Stimulated activated CD8-positive, alpha-beta memory T cell treated with anti-CD3 and anti-CD28 coated beads, Interleukin-4, amount 100 ng/mL, for 4 hours (primary cell): Measurements from ENCODE around the gene SCP2D1.

Source experiments
- DNase-seq, 2 donors: peaks; one replicate each; pipeline ENCODE4 v3.0.0-alpha.2; 2020; ENCODE audit warnings: low read depth in 2 of 2, low spot score in 1 of 2

Gene SCP2D1

GRCh38 chr20:18811904-18812303 is 1.7 kb upstream of the SCP2D1 start:
- DNase-seq, result no peak

DNA sequence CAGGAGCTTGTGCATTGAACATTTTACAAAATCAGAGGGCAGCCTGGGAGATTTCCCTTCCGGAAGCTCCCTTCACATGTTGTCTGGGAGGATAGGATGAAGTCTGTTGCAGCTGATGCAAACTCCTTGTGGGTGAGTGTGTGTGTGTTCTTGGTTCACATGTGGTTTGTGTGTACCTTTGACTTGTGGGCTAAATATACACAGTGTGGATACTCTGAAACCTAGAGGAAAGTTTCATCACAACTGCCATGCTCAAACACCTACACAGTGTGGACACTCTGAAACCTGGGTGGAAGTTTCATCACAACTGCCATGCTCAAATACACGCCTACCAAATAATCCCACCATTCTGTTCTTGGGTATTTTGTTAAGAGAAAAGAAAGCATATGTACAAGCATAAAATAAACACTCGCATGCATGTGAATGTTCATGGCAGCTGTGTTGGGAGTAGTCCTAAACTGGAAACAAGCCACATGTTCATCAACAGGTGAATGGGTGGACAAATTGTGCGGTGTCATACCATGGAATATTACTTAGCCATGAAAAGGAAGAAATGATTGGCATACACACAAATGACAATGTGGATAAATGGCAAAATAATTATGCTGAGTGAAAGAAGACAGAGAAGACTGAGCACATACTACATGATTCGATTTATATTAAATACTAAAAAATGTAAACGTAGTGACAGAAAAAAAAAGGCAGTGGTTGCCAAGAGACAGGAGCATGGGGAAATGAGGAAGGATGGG is 1.8 kb downstream of the SCP2D1 start:
- no peak for DNase-seq

- no peak for DNase-seq
Measured at GRCh38 chr20:18822832-18823231, 9.2 kb downstream of the SCP2D1 start.

DNA sequence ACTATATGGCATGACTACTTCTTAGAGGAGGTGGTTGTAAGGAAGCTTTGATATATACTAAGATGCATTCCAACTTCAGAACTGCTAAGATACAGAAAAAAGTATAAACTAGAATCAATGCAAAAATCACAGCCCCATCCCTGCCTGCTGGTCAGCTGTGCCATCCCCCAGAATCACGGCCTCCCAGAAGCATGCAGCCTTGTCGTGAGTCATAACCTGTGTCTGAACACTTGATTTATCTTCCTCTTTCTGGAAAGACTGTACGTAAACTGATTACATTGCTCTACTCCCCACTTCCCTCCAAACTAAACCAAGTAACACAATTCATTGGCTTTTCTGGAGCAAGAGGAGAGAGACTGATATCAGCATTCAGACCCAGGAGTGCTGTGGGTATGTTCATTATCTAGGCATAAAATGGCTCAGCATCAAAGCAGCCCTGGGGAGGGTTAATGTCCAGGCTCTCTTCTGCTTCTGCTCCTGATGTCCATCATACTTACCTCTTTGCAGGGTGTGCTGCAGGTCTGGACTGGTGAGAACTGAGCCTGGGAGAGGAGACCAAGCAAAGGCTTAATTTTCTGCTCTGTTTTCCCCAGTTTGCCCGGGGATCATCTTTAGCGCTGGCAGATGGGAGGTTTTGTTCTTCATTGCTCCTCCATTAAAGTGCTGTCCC is 18.4 kb downstream of the SCP2D1 start:
- no peak for DNase-seq

DNA sequence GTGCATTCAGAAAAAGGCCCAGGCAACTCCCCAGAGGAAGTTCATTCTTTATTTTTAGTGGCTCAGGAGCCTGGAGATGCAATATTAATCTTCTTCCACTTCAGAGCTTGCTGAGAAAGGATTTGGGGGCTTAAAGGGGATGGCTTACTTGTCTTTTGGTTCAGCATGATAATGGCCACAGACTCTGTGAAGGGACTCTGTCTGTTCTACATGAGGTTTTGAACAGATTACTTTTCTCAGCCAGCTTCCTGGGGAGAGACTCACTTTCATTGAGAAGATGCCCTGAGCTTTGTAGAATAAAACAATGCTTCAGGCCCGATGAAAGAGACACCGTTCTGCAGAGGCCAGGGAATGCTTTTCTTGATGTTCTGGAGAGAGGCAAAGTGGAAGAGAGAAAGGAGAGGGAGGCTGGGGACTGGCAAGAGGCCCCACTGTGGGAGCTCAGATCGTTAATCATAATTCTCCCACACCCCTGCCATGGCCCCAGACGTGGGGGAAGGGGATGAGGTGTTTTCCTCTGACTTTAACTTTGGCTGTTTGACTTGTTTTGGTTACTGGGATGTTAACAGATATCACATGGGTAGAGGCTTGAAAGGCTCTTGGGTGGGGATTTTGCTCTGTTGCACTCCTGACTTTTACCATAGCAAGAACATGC is 19.1 kb downstream of the SCP2D1 start:
- DNase-seq, result no peak

DNA sequence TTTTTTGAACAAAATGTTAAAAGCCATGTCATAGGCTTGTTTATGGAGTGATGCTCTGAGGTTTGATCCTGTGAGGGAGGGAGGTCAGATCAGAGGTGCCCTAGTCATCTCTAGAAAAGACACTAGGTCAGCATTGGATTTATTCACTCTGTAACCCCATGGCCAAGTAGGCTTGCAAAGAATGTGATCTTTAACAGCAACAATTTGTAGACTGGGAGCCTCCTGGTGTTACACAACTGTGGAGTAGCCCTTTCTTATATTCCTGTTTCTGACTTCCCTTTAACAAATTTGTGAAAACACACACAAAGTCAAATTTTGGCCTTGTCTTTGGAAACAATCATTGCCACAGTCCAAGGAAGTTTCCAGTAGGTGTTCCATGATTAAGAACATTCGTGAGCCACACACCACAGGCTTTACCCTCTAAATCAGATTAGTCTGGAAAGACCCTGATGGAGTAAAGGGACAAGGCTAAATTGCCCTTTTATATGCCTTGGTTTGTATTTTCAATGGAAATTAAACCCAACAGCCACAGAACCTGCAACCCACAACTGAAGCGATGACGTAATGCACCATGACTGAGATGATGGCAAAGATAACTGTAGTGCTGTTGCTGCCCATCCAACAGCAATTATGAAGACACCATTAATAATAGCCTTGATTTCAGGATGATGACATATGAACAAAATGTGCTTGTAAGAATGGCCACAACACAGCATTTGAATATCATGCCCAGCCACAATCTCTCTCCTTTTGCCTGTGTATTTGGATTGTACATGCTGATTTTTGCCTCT is 22.1 kb downstream of the SCP2D1 start:
- DNase-seq, result no peak

- DNase-seq, result no peak
Measured at GRCh38 chr20:18837718-18838117, 24.1 kb downstream of the SCP2D1 start.

GRCh38 chr20:18839507-18840247 is 26.1 kb downstream of the SCP2D1 start:
- no peak for DNase-seq

DNA sequence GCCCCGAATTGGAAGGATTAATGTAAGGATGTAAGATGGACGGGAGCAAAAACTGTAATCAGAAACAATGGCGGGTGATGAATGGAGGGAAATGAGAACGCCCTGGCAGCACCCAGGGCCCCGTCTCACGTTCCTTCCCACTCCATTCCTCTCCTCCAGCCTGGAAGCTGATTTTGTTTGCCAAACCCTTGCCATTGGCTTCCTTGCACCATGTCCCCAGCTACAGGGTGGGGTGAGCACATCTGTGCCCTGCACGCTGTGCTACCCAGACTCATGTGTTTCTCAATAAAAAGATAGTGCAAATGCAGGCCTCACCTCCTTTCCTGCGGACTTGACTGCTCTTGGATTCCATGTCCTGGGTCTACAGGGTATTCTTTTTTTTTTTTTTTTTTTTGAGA is 26.7 kb downstream of the SCP2D1 start:
- DNase-seq, result no peak

- DNase-seq, result no peak
Measured at GRCh38 chr20:18845017-18845416, 31.4 kb downstream of the SCP2D1 start.

DNA sequence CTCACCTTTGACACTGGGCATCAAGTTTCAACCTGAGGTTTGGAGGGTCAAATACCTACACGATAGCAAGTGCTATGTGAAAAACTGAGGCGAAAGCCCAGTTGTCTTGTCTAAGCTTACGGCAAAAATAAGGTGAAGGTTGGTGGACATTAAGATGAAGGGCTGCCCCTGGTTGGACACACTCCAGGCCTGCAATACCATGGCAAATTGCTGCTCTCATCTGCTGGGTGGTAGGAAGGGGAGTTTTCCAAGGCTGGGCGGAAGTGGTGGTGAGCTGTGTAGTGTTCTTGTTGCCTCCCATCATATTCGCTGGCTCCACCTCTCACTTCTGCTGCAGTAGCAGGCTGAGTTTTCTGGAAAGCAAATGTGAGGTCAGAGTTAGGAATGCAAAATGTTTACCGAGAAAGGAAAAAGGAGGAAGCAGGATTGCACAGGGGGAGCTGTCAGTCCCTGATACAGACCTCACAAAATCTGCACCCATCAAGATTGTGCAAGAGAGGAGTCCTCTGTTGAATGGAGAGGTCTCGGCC is 33.7 kb downstream of the SCP2D1 start:
- DNase-seq, result no peak

DNA sequence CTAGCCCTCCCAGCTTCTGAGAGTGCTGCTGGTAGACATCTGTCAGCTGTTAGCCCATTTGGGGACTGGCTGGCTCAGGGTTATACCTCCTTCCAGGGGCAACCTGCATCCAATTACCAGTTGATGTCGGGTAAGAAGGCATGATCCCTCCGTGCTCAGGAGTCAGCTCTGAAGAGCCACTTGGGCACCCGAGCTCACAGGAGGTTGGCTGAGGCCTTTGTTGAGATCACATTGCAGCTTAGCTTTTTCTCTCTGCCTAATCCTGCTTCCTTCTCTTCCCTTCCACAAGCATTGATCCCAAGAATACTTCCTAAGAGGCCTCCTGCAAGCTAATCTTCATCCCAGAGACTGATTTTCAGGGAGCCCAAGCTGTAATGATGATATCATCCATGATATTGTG is 35.5 kb downstream of the SCP2D1 start:
- no peak for DNase-seq

DNA sequence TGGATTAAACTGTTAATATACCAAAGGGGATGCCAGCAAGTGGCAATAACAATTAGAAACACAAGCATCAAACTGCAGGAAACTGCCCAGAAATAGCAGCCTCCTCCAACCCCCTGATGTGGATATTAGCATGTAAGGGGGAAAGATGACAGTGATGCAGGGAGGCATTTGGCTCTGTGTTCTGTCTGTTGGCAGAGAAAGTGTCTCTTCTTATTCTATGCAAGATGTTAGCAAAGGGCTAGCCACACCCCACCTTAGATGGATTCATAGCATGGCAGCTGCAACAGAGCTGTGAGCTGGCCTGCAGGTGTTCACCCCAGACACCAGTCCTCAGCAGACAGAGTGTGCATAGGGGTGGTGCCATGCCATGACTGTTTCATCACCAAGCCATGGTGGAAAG is 38.0 kb downstream of the SCP2D1 start:
- no peak for DNase-seq

DNA sequence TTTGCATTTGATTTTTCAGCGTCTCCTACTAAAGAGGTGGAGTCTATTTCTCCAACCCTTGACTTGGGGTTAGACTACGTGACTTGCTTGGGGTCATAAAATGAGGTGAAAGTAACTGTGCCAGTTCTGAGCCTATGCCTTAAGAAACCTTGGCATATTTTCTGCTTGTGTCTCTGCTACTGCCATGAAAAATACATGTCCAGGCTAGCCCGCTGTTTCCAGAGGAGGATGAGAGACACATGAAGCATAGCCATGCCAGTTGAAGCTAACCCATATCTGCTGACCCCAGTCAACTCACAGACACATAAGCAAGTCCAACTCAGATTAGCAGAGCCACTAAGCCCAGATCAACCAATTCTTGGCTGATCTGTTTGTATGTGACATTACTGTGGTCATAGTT is 38.7 kb downstream of the SCP2D1 start:
- DNase-seq, result no peak

GRCh38 chr20:18853216-18853615 is 39.6 kb downstream of the SCP2D1 start:
- no peak for DNase-seq

- DNase-seq, result no peak
Measured at GRCh38 chr20:18853946-18854646, 40.5 kb downstream of the SCP2D1 start.

- no peak for DNase-seq
Measured at GRCh38 chr20:18855882-18856281, 42.3 kb downstream of the SCP2D1 start.

GRCh38 chr20:18856873-18857272 is 43.3 kb downstream of the SCP2D1 start:
- no peak for DNase-seq

DNA sequence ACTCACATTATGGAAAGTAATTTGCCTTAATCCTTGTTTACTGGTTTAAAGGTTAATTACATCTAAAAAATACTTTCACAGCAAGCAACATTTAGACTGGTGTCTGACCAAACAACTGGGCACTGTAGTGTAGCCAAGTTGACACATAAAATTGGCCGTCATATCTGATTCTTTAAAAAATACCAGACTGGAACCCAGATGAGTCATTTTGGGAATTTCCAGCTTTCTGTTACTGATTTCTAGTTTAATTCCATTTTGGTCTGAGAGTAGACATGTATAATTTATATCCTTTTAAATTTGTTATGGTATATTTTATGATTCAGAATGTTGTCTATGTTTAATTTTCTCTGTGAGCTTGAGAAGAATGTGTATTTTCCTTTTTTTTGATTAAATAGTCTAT is 44.1 kb downstream of the SCP2D1 start:
- no peak for DNase-seq

DNA sequence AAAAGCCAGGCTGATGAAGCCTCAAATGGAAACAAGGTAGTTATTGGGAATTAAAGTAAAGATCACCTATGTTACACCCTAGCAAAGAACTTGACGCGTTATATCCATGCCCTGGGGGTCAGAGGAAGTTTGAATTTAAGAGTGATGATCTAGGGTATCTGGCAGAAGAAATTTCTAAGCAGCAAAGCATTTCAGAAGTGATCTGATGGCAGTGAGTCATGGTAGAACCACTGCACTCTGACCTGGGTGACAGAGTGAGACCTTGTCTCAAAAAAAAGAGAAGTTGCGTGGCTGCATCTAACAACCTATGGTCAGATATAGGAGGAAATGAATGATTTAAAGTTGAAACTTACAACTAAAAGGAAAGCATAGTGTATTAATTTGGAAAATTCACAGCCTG is 45.2 kb downstream of the SCP2D1 start:
- DNase-seq, result no peak
